SW480 (cell line): Measurements from ENCODE around the gene TRPM3.

Experiments
- DNase-seq: peaks from one replicate; pipeline ENCODE4 v3.0.0-alpha.2; 2016; ENCODE audit warnings: low spot score

TRPM3 gene

GRCh38 chr9:71121275-71122021, at the start of gene TRPM3:
TSS of gene TRPM3 (minus strand) at chr9:71121621. CDS start at chr9:71121354, 267 bp downstream.
- DNase-seq = no peak

- no peak for DNase-seq
Measured at GRCh38 chr9:71168418-71168817, 47.0 kb upstream of the TRPM3 start.

GRCh38 chr9:71162126-71162525, 40.7 kb upstream of the TRPM3 start:
- no peak for DNase-seq

- no peak for DNase-seq
Measured at GRCh38 chr9:71157731-71158130, 36.3 kb upstream of the TRPM3 start.

- no peak for DNase-seq
Measured at GRCh38 chr9:71147368-71147767, 25.9 kb upstream of the TRPM3 start.

- no peak for DNase-seq
Measured at GRCh38 chr9:71146511-71146910, 25.1 kb upstream of the TRPM3 start.

- DNase-seq = no peak
Measured at GRCh38 chr9:71145179-71145578, 23.8 kb upstream of the TRPM3 start.

- DNase-seq = no peak
Measured at GRCh38 chr9:71144495-71144894, 23.1 kb upstream of the TRPM3 start.

GRCh38 chr9:71136696-71137095, 15.3 kb upstream of the TRPM3 start:
- no peak for DNase-seq

GRCh38 chr9:71131145-71131544, 9.7 kb upstream of the TRPM3 start:
- DNase-seq = no peak

GRCh38 chr9:71130521-71130920, 9.1 kb upstream of the TRPM3 start:
- DNase-seq = no peak

- DNase-seq = no peak
Measured at GRCh38 chr9:71128796-71129195, 7.4 kb upstream of the TRPM3 start.

- DNase-seq = no peak
Measured at GRCh38 chr9:71127301-71127700, 5.9 kb upstream of the TRPM3 start.

- no peak for DNase-seq
Measured at GRCh38 chr9:71122421-71122820, 1.0 kb upstream of the TRPM3 start.

GRCh38 chr9:71122022-71122275, 528 bp upstream of the TRPM3 start:
- no peak for DNase-seq

- no peak for DNase-seq
Measured at GRCh38 chr9:71120501-71121247, 747 bp downstream of the TRPM3 start.

GRCh38 chr9:71119746-71120145, 1.7 kb downstream of the TRPM3 start:
- no peak for DNase-seq

GRCh38 chr9:71118324-71118723, 3.1 kb downstream of the TRPM3 start:
- DNase-seq = no peak

GRCh38 chr9:71115448-71115975, 5.9 kb downstream of the TRPM3 start:
- DNase-seq = no peak

- no peak for DNase-seq
Measured at GRCh38 chr9:71112866-71113265, 8.6 kb downstream of the TRPM3 start.

GRCh38 chr9:71108937-71109336, 12.5 kb downstream of the TRPM3 start:
- no peak for DNase-seq

- no peak for DNase-seq
Measured at GRCh38 chr9:71106992-71107391, 14.4 kb downstream of the TRPM3 start.

GRCh38 chr9:71105192-71105591, 16.2 kb downstream of the TRPM3 start:
- DNase-seq = no peak

- DNase-seq = no peak
Measured at GRCh38 chr9:71098801-71099200, 22.6 kb downstream of the TRPM3 start.
